ENCODE results near the gene OR2A14. TPM values are rescaled to one million over a fixed set of nuclear protein-coding genes. Genes with fewer than 3 reads are reported as not detected.

Gene OR2A14
- total RNA-seq = not detected in 2 replicates

GRCh38 chr7:144122876-144123275 lies at the start of gene OR2A14:
Gene OR2A14 (plus strand): TSS chr7:144123176. CDS start chr7:144129113, 5,937 bp downstream.

GRCh38 chr7:144085978-144086377 lies 37.0 kb upstream of the OR2A14 start, which contains the start of gene OR2A12:
Gene OR2A12 (plus strand): TSS chr7:144086278. CDS start chr7:144095108, 8,830 bp downstream.

GRCh38 chr7:144109283-144109682 lies 13.7 kb upstream of the OR2A14 start, which contains the start of gene OR2A2:
Gene OR2A2 (plus strand): TSS chr7:144109583. CDS start chr7:144109583, 0 bp downstream.

Other genes with a start within 250 kb of the OR2A14 start
- gene TCAF1, start 221.0 kb upstream of the OR2A14 start, total RNA-seq = 45.4 and 56.9 TPM in 2 replicates
- not detected in 2 replicates for gene OR2F2, start 187.9 kb upstream of the OR2A14 start, total RNA-seq
- not detected in 2 replicates for gene OR2F1, start 168.3 kb upstream of the OR2A14 start, total RNA-seq
- gene OR6B1, start 122.9 kb upstream of the OR2A14 start, total RNA-seq = not detected in 2 replicates
- gene OR2A5, start 74.2 kb upstream of the OR2A14 start, total RNA-seq = not detected in 2 replicates
- gene OR2A25, start 53.4 kb upstream of the OR2A14 start, total RNA-seq = not detected in 2 replicates
- gene OR2A12, start 36.9 kb upstream of the OR2A14 start, total RNA-seq = not detected in 2 replicates
- gene OR2A2, start 13.6 kb upstream of the OR2A14 start, total RNA-seq = not detected in 2 replicates
- gene CTAGE4, start 60.3 kb downstream of the OR2A14 start, total RNA-seq = 0.44 TPM in 1 of 2 replicates, not detected in the other
- 1.7 and 2.9 TPM in 2 replicates for gene ARHGEF35, start 72.7 kb downstream of the OR2A14 start, total RNA-seq
- gene OR2A42, start 116.4 kb downstream of the OR2A14 start, total RNA-seq = 0.12 TPM in 1 of 2 replicates, not detected in the other
- 0.20 and 1.3 TPM in 2 replicates for gene OR2A7, start 141.6 kb downstream of the OR2A14 start, total RNA-seq
- 0.10 TPM in 1 of 2 replicates, not detected in the other for gene CTAGE8, start 146.1 kb downstream of the OR2A14 start, total RNA-seq
- gene OR2A1, start 189.2 kb downstream of the OR2A14 start, total RNA-seq = 0.05 TPM in 1 of 2 replicates, not detected in the other
- gene ARHGEF5, start 232.2 kb downstream of the OR2A14 start, total RNA-seq = 2.2 and 2.8 TPM in 2 replicates